Activated CD8-positive, alpha-beta memory T cell treated with anti-CD3 and anti-CD28 coated beads, Interleukin-2, amount 50 U/mL, for 48 hours (primary cell): ENCODE measurements around the gene GDPD5.

Source experiments
- DNase-seq: peaks from one replicate; pipeline ENCODE4 v3.0.0-alpha.2; 2020

The GDPD5 gene

GRCh38 chr11:75557666-75558494 lies 32.1 kb upstream of the GDPD5 start:
- no peak for DNase-seq

- DNase-seq, result no peak
These were observed 30.5 kb upstream of the GDPD5 start for GRCh38 chr11:75556275-75556674.

- no peak for DNase-seq
These were observed 29.5 kb upstream of the GDPD5 start for GRCh38 chr11:75555079-75555811.

GRCh38 chr11:75554258-75555022 lies 28.7 kb upstream of the GDPD5 start:
- DNase-seq, result no peak

- no peak for DNase-seq
These were observed 28.1 kb upstream of the GDPD5 start for GRCh38 chr11:75553889-75554257.

GRCh38 chr11:75553182-75553581 lies 27.4 kb upstream of the GDPD5 start:
- DNase-seq, result no peak

GRCh38 chr11:75549370-75549958 lies 23.7 kb upstream of the GDPD5 start:
- no peak for DNase-seq

- DNase-seq, result no peak
These were observed 23.0 kb upstream of the GDPD5 start for GRCh38 chr11:75548595-75549272.

GRCh38 chr11:75547617-75548058 lies 21.9 kb upstream of the GDPD5 start:
- DNase-seq, result no peak

- no peak for DNase-seq
These were observed 21.4 kb upstream of the GDPD5 start for GRCh38 chr11:75547177-75547576.

GRCh38 chr11:75543806-75544205 lies 18.1 kb upstream of the GDPD5 start:
- DNase-seq, result no peak

- no peak for DNase-seq
These were observed 16.3 kb upstream of the GDPD5 start for GRCh38 chr11:75542088-75542438.

- no peak for DNase-seq
These were observed 15.7 kb upstream of the GDPD5 start for GRCh38 chr11:75541193-75542087.

- no peak for DNase-seq
These were observed 14.0 kb upstream of the GDPD5 start for GRCh38 chr11:75539459-75540334.

GRCh38 chr11:75538150-75538942 lies 12.6 kb upstream of the GDPD5 start:
- DNase-seq, result no peak

- DNase-seq, result no peak
These were observed 12.0 kb upstream of the GDPD5 start for GRCh38 chr11:75537740-75538139.

- DNase-seq, result peak; percentile 73
These were observed 11.3 kb upstream of the GDPD5 start for GRCh38 chr11:75536786-75537641.

GRCh38 chr11:75535071-75535470 lies 9.3 kb upstream of the GDPD5 start:
- no peak for DNase-seq
